HepG2 (cell line): ENCODE results near the gene LARP1. TPM values are rescaled to one million over a fixed set of nuclear protein-coding genes. Genes with fewer than 3 reads are reported as not detected.

Source experiments
- NFE2L1 ChIP-seq: sonication (generic); formaldehyde crosslinking; IDR thresholded peaks from 2 replicates; pipeline ENCODE4 v1.4.0; 2020; ENCODE audit warnings: missing genetic modification reagents, mild to moderate bottlenecking, borderline replicate concordance
- NR2F6 ChIP-seq, 2 experiments: IDR thresholded peaks; 2 replicates each; pipeline ENCODE4 v1.6.1; 2016; ENCODE audit warnings: antibody characterized with exemption in 1 of 2, mild to moderate bottlenecking in 1 of 2
- SALL1 ChIP-seq: sonication (generic); formaldehyde crosslinking; IDR thresholded peaks from 2 replicates; pipeline ENCODE4 v1.8.0; 2022; ENCODE audit warnings: mild to moderate bottlenecking, missing genetic modification reagents
- SIN3A ChIP-seq: IDR thresholded peaks from 2 replicates; pipeline ENCODE4 v1.6.1; 2011; ENCODE audit warnings: low read depth, mild to moderate bottlenecking, control low read depth, low read length, borderline replicate concordance
- TAF1 ChIP-seq: sonication (generic); formaldehyde crosslinking; IDR thresholded peaks from 2 replicates; pipeline ENCODE4 v1.4.0; 2020; ENCODE audit warnings: missing genetic modification reagents
- U2AF1 ChIP-seq: fragments of 200-400 bp; formaldehyde crosslinking; optimal IDR thresholded peaks from 2 replicates; pipeline ENCODE3; 2017; ENCODE audit warnings: mild to moderate bottlenecking, low read depth, low read length
- YEATS4 ChIP-seq: sonication (generic); formaldehyde crosslinking; IDR thresholded peaks from 2 replicates; pipeline ENCODE4 v1.4.0; 2020; ENCODE audit warnings: missing genetic modification reagents, borderline replicate concordance
- polyA plus RNA-seq, 8 experiments: library from polyadenylated mRNA; depleted of rRNA in 3 of 8; stranded (reverse) in 7 of 8; unstranded in 1 of 8; fragments of >200 nt; fragmentation: Illumina TruSeq in 4 of 8; extraction: Trizol in 4 of 8; gene quantifications; 2 replicates each; pipeline versions ENCODE4 v1.2.1 to v1.2.3, GENCODE V29; 2011 to 2016; ENCODE audit warnings: low read depth in 4 of 8, missing spikeins in 1 of 8, mixed read lengths in 1 of 8; ENCODE audit not compliant: insufficient read depth in 1 of 8
- total RNA-seq, 5 experiments: library from RNA; depleted of rRNA; stranded (reverse); fragments of >200 nt; fragmentation: Illumina TruSeq; extraction: Trizol; gene quantifications; 2 replicates each; pipeline ENCODE4 v1.2.3, GENCODE V29; 2016; ENCODE audit warnings: low read depth in 1 of 5
- TF ChIP-seq, protein P1 (sequence below): sonication (generic); formaldehyde crosslinking; IDR thresholded peaks from 2 replicates; pipeline ENCODE4 v1.5.1; 2020; ENCODE audit warnings: mild to moderate bottlenecking, missing genetic modification reagents, moderate library complexity
- TF ChIP-seq, protein P2 (sequence below), 2 experiments: sonication (generic) in 1 of 2; formaldehyde crosslinking in 1 of 2; IDR thresholded peaks; 2 replicates each; pipeline versions ENCODE4 v1.6.1 to v1.9.0; 2014 to 2022; ENCODE audit warnings: antibody characterized with exemption in 1 of 2, borderline replicate concordance in 1 of 2, inconsistent platforms in 1 of 2, low read depth in 1 of 2, missing genetic modification reagents in 1 of 2
- TF ChIP-seq, protein P3 (sequence below): sonication (generic); formaldehyde crosslinking; conservative IDR thresholded peaks from 2 replicates; pipeline ENCODE4 v1.4.0; 2020; ENCODE audit warnings: mild to moderate bottlenecking, missing genetic modification reagents, moderate library complexity
- TF ChIP-seq, protein P4 (sequence below): sonication (generic); formaldehyde crosslinking; IDR thresholded peaks from 2 replicates; pipeline ENCODE4 v1.4.0; 2020; ENCODE audit warnings: mild to moderate bottlenecking, missing genetic modification reagents
- TF ChIP-seq, protein P5 (sequence below): sonication (generic); formaldehyde crosslinking; IDR thresholded peaks from 2 replicates; pipeline ENCODE4 v1.4.0; 2020; ENCODE audit warnings: missing genetic modification reagents

LARP1 gene
- total and polyA plus RNA-seq, 2 of the 13 experiments (the other 11 are each of a cell fraction or from before 2014, with no cell fraction given): 45.2 to 61.4 TPM

DNA sequence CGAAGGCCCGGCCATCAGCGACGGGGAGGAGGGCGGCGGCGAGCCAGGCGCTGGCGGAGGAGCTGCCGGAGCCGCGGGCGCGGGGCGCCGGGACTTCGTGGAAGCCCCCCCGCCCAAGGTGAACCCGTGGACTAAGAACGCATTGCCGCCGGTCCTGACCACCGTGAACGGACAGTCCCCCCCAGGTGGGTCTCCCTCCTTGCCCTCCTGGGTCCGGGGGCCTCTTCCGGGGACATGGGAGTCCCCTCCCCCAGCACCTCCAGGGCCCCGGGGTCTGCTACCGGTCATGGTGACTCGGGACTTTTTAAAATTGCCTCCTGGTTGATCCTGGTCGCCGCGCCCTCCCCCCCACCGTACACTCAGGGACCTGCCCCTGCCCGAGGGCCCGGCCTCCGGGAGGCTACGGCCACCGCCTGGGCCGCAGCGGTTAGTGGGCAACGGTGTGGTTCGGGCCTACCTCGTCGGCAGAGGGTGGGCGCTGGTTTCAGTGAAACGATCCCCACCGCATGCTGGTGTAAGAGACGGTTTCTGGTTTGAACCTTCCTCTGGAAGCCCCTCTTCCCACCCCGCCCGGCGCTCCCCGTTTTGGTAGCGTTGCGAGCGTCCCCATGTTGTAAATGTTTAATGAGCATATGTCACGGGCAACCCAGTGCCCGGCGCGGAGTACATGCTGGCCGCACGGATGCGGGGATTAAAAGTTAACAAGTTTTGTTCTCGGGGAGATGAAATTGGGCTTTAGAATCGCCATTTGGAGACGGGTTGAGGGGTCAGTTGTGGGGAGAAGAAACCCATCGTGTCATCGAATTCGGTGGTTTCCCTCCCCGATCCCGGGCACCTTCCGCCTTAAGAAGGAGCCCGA lies 1.1 kb downstream of the LARP1 start (continued):
- TF ChIP-seq, protein P1, sequence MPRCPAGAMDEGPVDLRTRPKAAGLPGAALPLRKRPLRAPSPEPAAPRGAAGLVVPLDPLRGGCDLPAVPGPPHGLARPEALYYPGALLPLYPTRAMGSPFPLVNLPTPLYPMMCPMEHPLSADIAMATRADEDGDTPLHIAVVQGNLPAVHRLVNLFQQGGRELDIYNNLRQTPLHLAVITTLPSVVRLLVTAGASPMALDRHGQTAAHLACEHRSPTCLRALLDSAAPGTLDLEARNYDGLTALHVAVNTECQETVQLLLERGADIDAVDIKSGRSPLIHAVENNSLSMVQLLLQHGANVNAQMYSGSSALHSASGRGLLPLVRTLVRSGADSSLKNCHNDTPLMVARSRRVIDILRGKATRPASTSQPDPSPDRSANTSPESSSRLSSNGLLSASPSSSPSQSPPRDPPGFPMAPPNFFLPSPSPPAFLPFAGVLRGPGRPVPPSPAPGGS (CRISPR knock-in tag): 0 out of 2 replicates have a peak, but pooled peaks have one; percentile 10
- TF ChIP-seq YEATS4 (CRISPR knock-in tag) (0 out of 2 replicates have a peak, but pooled peaks have one; percentile 7), NFE2L1 (no peak), NR2F6 (IDR thresholded peaks at IDR 0.05) (no peak), NR2F6 (CRISPR knock-in tag; IDR thresholded peaks at IDR 0.05) (no peak), TAF1 (CRISPR knock-in tag) (peak; percentile 21; the same call in 1 of the 2 replicates), U2AF1 (peak; percentile 27), SIN3A (peak; percentile 56; the same call in 1 of the 2 replicates), SALL1 (peak; percentile 11; the same call in 1 of the 2 replicates)
- TF ChIP-seq, protein P2, sequence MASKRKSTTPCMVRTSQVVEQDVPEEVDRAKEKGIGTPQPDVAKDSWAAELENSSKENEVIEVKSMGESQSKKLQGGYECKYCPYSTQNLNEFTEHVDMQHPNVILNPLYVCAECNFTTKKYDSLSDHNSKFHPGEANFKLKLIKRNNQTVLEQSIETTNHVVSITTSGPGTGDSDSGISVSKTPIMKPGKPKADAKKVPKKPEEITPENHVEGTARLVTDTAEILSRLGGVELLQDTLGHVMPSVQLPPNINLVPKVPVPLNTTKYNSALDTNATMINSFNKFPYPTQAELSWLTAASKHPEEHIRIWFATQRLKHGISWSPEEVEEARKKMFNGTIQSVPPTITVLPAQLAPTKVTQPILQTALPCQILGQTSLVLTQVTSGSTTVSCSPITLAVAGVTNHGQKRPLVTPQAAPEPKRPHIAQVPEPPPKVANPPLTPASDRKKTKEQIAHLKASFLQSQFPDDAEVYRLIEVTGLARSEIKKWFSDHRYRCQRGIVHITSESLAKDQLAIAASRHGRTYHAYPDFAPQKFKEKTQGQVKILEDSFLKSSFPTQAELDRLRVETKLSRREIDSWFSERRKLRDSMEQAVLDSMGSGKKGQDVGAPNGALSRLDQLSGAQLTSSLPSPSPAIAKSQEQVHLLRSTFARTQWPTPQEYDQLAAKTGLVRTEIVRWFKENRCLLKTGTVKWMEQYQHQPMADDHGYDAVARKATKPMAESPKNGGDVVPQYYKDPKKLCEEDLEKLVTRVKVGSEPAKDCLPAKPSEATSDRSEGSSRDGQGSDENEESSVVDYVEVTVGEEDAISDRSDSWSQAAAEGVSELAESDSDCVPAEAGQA (IDR thresholded peaks at IDR 0.05; ENCODE audit: low read depth): no peak
- TF ChIP-seq, protein P2 (CRISPR knock-in tag; IDR thresholded peaks at IDR 0.05; ENCODE audit: borderline replicate concordance): no peak
- TF ChIP-seq, protein P3, sequence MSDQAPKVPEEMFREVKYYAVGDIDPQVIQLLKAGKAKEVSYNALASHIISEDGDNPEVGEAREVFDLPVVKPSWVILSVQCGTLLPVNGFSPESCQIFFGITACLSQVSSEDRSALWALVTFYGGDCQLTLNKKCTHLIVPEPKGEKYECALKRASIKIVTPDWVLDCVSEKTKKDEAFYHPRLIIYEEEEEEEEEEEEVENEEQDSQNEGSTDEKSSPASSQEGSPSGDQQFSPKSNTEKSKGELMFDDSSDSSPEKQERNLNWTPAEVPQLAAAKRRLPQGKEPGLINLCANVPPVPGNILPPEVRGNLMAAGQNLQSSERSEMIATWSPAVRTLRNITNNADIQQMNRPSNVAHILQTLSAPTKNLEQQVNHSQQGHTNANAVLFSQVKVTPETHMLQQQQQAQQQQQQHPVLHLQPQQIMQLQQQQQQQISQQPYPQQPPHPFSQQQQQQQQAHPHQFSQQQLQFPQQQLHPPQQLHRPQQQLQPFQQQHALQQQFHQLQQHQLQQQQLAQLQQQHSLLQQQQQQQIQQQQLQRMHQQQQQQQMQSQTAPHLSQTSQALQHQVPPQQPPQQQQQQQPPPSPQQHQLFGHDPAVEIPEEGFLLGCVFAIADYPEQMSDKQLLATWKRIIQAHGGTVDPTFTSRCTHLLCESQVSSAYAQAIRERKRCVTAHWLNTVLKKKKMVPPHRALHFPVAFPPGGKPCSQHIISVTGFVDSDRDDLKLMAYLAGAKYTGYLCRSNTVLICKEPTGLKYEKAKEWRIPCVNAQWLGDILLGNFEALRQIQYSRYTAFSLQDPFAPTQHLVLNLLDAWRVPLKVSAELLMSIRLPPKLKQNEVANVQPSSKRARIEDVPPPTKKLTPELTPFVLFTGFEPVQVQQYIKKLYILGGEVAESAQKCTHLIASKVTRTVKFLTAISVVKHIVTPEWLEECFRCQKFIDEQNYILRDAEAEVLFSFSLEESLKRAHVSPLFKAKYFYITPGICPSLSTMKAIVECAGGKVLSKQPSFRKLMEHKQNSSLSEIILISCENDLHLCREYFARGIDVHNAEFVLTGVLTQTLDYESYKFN: no peak
- TF ChIP-seq, protein P4, sequence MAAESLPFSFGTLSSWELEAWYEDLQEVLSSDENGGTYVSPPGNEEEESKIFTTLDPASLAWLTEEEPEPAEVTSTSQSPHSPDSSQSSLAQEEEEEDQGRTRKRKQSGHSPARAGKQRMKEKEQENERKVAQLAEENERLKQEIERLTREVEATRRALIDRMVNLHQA (CRISPR knock-in tag): no peak
- TF ChIP-seq, protein P5, sequence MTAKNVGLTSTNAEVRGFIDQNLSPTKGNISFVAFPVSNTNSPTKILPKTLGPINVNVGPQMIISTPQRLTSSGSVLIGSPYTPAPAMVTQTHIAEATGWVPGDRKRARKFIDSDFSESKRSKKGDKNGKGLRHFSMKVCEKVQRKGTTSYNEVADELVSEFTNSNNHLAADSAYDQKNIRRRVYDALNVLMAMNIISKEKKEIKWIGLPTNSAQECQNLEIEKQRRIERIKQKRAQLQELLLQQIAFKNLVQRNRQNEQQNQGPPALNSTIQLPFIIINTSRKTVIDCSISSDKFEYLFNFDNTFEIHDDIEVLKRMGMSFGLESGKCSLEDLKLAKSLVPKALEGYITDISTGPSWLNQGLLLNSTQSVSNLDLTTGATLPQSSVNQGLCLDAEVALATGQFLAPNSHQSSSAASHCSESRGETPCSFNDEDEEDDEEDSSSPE (CRISPR knock-in tag): 0 out of 2 replicates have a peak, but pooled peaks have one; percentile 10
